ENCODE measurements around the gene PMEPA1. TPM values are rescaled to one million over a fixed set of nuclear protein-coding genes. Genes with fewer than 3 reads are reported as not detected.

The PMEPA1 gene
- total and polyA plus RNA-seq, 10 of the 15 experiments (the other 5 are each of a cell fraction or from before 2014, with no cell fraction given) = 0.02 to 0.10 (median 0.04) TPM; not detected in 3

GRCh38 chr20:57676589-57677583 lies 32.9 kb downstream of the PMEPA1 start:
- no peaks in the 10 kb centered on the region for H3K36me3 ChIP-seq (ENCODE audit: control insufficient read depth in 2 of 2, insufficient read depth in 2 of 2, low read length in 1 of 2)
- no peak for ATAC-seq
- H3K4me2 ChIP-seq (ENCODE audit: control insufficient read depth, insufficient read depth) = peak overlapping the region; percentile 46; the same call in 1 of the 2 replicates
- H3K79me2 ChIP-seq (ENCODE audit: control insufficient read depth, insufficient read depth, low read length) = no peaks in the 10 kb centered on the region
- ChIA-PET POLR2A (interaction anchor here (0.6 kb wide), 1 partner anchor 212 kb away, joined by 3 read pairs; no protein-coding TSS in a partner anchor), RAD21 (ENCODE audit: unreplicated experiment) (no interaction called here), CTCF (interaction anchor here (1.1 kb wide), 1 partner anchor 33 kb away, joined by 3 read pairs; the partner anchor contains the start of gene PMEPA1), SMC1A (ENCODE audit: uncharacterized antibody, unreplicated experiment) (interaction anchor here (0.8 kb wide), 1 partner anchor 57 kb away, joined by 3 read pairs; the partner anchor contains the start of gene ZBP1)
- H3K4me3 ChIP-seq = no peak overlapping the region
- H3K4me1 ChIP-seq (ENCODE audit: control insufficient read depth, insufficient read depth, low read length) = peaks cover 51% of the 10 kb centered on the region
- no peak overlapping the region for H3K9ac ChIP-seq (ENCODE audit: control insufficient read depth, insufficient read depth, low read length)
- FAIRE-seq = peak; percentile 23
- H3K9me3 ChIP-seq (replicated peaks; ENCODE audit: control insufficient read depth, insufficient read depth, low read length) = no peaks in the 10 kb centered on the region
- BruUV-seq (replicated peaks) = no TSS peak
- no peak for DNase-seq (ENCODE audit: low read depth, low spot score)
- H3K27ac ChIP-seq (ENCODE audit: control insufficient read depth, insufficient read depth) = no peak overlapping the region
- intact Hi-C loops (cut with micrococcal nuclease; ENCODE audit: unreplicated experiment) (no loop called here), in situ Hi-C loops (cut with MboI) (no loop called here)
- H3K27me3 ChIP-seq (replicated peaks in 1 of 2; ENCODE audit: control insufficient read depth in 2 of 2, insufficient read depth in 2 of 2, low read length in 1 of 2) = no peaks in the 10 kb centered on the region
- WGBS (ENCODE audit: insufficient coverage, insufficient replicate concordance, low lambda C conversion rate, missing lambda C conversion rate) = 60% methylated on average over 24 of the region's 24 CpGs
- no peaks in the 10 kb centered on the region for H4K20me1 ChIP-seq (ENCODE audit: control insufficient read depth, insufficient read depth)
- H2AFZ ChIP-seq (ENCODE audit: control insufficient read depth, low read depth, low read length) = no peak overlapping the region
- TF ChIP-seq SUZ12 (IDR thresholded peaks at IDR 0.05; ENCODE audit: unreplicated experiment) (no peak), SPI1 (IDR thresholded peaks at IDR 0.05; ENCODE audit: borderline replicate concordance, insufficient read depth, low read depth, low read length) (peak; percentile 26; the same call in 1 of the 2 replicates)

- no TSS peak for BruUV-seq (replicated peaks)
- ChIA-PET RAD21 (ENCODE audit: unreplicated experiment) (interaction anchor here (1.0 kb wide), 1 partner anchor 16 kb away, joined by 3 read pairs; no protein-coding TSS in a partner anchor), POLR2A (no interaction called here), SMC1A (ENCODE audit: uncharacterized antibody, unreplicated experiment) (no interaction called here), CTCF (interaction anchor here (1.1 kb wide), 1 partner anchor 34 kb away, joined by 3 read pairs; the partner anchor contains the start of gene PMEPA1)
- no peaks in the 10 kb centered on the region for H3K27me3 ChIP-seq (replicated peaks in 1 of 2; ENCODE audit: control insufficient read depth in 2 of 2, insufficient read depth in 2 of 2, low read length in 1 of 2)
- intact Hi-C loops (cut with micrococcal nuclease; ENCODE audit: unreplicated experiment) = no loop called here
- no peaks in the 10 kb centered on the region for H3K36me3 ChIP-seq (ENCODE audit: control insufficient read depth in 2 of 2, insufficient read depth in 2 of 2, low read length in 1 of 2)
- H4K20me1 ChIP-seq (ENCODE audit: control insufficient read depth, insufficient read depth) = no peaks in the 10 kb centered on the region
- H3K4me3 ChIP-seq = no peak overlapping the region
- ATAC-seq (no peak), FAIRE-seq (no peak), DNase-seq (ENCODE audit: low read depth, low spot score) (no peak)
- in situ Hi-C loops (cut with MboI) = no loop called here
- no peak overlapping the region for H3K4me2 ChIP-seq (ENCODE audit: control insufficient read depth, insufficient read depth)
- H3K9ac ChIP-seq (ENCODE audit: control insufficient read depth, insufficient read depth, low read length) = no peak overlapping the region
- H3K4me1 ChIP-seq (ENCODE audit: control insufficient read depth, insufficient read depth, low read length) = peaks cover 40% of the 10 kb centered on the region
- no peak overlapping the region for H3K27ac ChIP-seq (ENCODE audit: control insufficient read depth, insufficient read depth)
- no peaks in the 10 kb centered on the region for H3K79me2 ChIP-seq (ENCODE audit: control insufficient read depth, insufficient read depth, low read length)
- no peak for TF ChIP-seq BCLAF1 (IDR thresholded peaks at IDR 0.05)
- no peak for TF ChIP-seq KAT2A (conservative IDR thresholded peaks at IDR 0.05; ENCODE audit: control insufficient read depth, low read depth, low read length)
- no peaks in the 10 kb centered on the region for H3K9me3 ChIP-seq (replicated peaks; ENCODE audit: control insufficient read depth, insufficient read depth, low read length)
- no peak overlapping the region for H2AFZ ChIP-seq (ENCODE audit: control insufficient read depth, low read depth, low read length)
- 70% methylated on average over 11 of the region's 12 CpGs for WGBS (ENCODE audit: insufficient coverage, insufficient replicate concordance, low lambda C conversion rate, missing lambda C conversion rate)
Observed at GRCh38 chr20:57675773-57676172, 34.0 kb downstream of the PMEPA1 start.
